Measurements from ENCODE around the gene BTBD10. TPM values are rescaled to one million over a fixed set of nuclear protein-coding genes. Genes with fewer than 3 reads are reported as not detected.

Gene BTBD10
- total and polyA plus RNA-seq, 2 experiments from 2014 or later: 21.3 to 44.1 TPM

DNA sequence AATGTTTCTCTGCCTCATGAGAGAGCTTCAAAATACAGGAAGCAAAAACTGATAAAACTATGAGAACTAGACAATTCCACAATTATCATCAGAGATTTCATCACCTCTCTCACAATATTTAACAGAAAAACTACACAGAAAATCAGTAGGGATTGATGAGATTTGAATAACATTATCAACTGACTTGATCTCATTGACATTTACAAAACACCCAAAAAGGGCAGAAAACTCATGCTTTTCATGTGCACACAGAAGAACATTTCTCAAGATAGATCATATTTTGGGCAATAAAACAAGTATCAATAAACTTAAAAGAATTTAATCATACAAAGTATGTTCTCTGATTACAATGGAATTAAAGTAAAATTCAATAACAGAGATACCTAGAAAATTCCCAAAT is 35.6 kb downstream of the BTBD10 start:
- Histone ChIP-seq H3K9me3 (ENCODE audit: low read depth) (peaks cover 12% of the 10 kb centered on the region), H3K79me2 (peaks cover 51% of the 10 kb centered on the region), H3K4me3 (no peak overlapping the region), H3K4me1 (ENCODE audit: insufficient read depth) (no peaks in the 10 kb centered on the region), H3K27me3 (no peaks in the 10 kb centered on the region), H3K27ac (no peak overlapping the region), H2AFZ (no peak overlapping the region), H3K9me2 (replicated peaks; ENCODE audit: insufficient read depth) (no peaks in the 10 kb centered on the region), H3K4me2 (no peak overlapping the region), H4K20me1 (ENCODE audit: insufficient read depth, poor library complexity, severe bottlenecking) (no peaks in the 10 kb centered on the region), H3K36me3 (replicated peaks; ENCODE audit: insufficient read depth, low read depth) (no peaks in the 10 kb centered on the region)
- DNase-seq (ENCODE audit: low spot score): no peak
- TF ChIP-seq EZH2phosphoT487 (IDR thresholded peaks at IDR 0.05; ENCODE audit: low read depth, severe bottlenecking, unreplicated experiment) (no peak), CTCF (IDR thresholded peaks at IDR 0.05; ENCODE audit: poor library complexity) (no peak), EZH2 (IDR thresholded peaks at IDR 0.05; ENCODE audit: borderline replicate concordance) (no peak)

DNA sequence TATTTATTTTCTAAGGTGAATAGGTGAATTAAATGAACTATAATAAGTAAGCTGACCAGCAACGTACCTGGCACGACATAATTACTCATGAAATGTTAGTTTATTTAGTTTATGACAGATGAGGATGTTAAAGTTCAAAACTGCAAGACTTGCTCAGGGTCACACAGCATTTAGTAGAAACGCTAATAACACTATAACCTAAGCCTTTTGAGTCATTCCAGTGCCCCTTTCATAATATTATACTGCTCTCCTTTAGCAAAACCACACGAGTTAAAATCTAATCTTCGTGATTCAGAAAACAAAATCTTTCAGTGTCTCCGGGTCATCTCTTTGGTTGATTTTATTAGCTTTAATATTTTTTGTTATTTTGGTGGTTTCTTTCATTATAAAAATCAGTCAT is 39.6 kb downstream of the BTBD10 start:
- DNase-seq (ENCODE audit: low spot score): no peak
- Histone ChIP-seq H3K36me3 (replicated peaks; ENCODE audit: insufficient read depth, low read depth) (no peaks in the 10 kb centered on the region), H3K4me3 (no peak overlapping the region), H3K27me3 (no peaks in the 10 kb centered on the region), H3K9me2 (replicated peaks; ENCODE audit: insufficient read depth) (no peaks in the 10 kb centered on the region), H2AFZ (no peak overlapping the region), H3K27ac (no peak overlapping the region), H3K9me3 (ENCODE audit: low read depth) (peaks cover 12% of the 10 kb centered on the region), H3K79me2 (peaks cover 43% of the 10 kb centered on the region), H3K4me2 (no peak overlapping the region), H4K20me1 (ENCODE audit: insufficient read depth, poor library complexity, severe bottlenecking) (no peaks in the 10 kb centered on the region), H3K4me1 (ENCODE audit: insufficient read depth) (no peaks in the 10 kb centered on the region)
- WGBS (ENCODE audit: low lambda C conversion rate, missing lambda C conversion rate): 78% methylated on average over 6 of the region's 6 CpGs
- TF ChIP-seq EZH2 (IDR thresholded peaks at IDR 0.05; ENCODE audit: borderline replicate concordance) (no peak), CTCF (IDR thresholded peaks at IDR 0.05; ENCODE audit: poor library complexity) (no peak), EZH2phosphoT487 (IDR thresholded peaks at IDR 0.05; ENCODE audit: low read depth, severe bottlenecking, unreplicated experiment) (no peak)

DNA sequence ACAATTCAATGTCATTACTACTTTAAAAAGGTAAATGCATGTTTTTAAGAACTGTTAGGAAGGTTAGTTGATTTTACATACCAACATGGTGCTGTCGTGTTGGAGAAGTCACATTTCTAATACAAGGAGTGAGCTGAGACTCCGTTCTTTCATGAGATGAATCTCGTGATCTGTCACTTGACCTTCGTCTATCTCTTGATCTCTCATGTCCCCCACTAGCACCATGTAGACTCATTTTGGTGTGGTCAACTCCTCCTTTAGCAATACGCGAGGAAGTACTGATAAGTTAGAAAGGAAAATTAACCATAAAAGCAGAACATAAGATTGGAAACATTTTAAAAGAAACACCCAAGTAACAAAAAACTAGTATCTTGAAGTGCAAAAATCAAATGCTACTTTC is 41.5 kb downstream of the BTBD10 start:
- Histone ChIP-seq H3K9me2 (replicated peaks; ENCODE audit: insufficient read depth) (no peaks in the 10 kb centered on the region), H3K27ac (no peak overlapping the region), H3K36me3 (replicated peaks; ENCODE audit: insufficient read depth, low read depth) (no peaks in the 10 kb centered on the region), H4K20me1 (ENCODE audit: insufficient read depth, poor library complexity, severe bottlenecking) (no peaks in the 10 kb centered on the region), H2AFZ (no peak overlapping the region), H3K9me3 (ENCODE audit: low read depth) (no peaks in the 10 kb centered on the region), H3K27me3 (no peaks in the 10 kb centered on the region), H3K4me2 (no peak overlapping the region), H3K4me1 (ENCODE audit: insufficient read depth) (no peaks in the 10 kb centered on the region), H3K4me3 (no peak overlapping the region), H3K79me2 (peaks cover 25% of the 10 kb centered on the region)
- WGBS (ENCODE audit: low lambda C conversion rate, missing lambda C conversion rate): 95% methylated on average over 6 of the region's 6 CpGs
- DNase-seq (ENCODE audit: low spot score): no peak
- TF ChIP-seq EZH2phosphoT487 (IDR thresholded peaks at IDR 0.05; ENCODE audit: low read depth, severe bottlenecking, unreplicated experiment): no peak
- no peak for TF ChIP-seq EZH2 (IDR thresholded peaks at IDR 0.05; ENCODE audit: borderline replicate concordance)
- no peak for TF ChIP-seq CTCF (IDR thresholded peaks at IDR 0.05; ENCODE audit: poor library complexity)

- no peaks in the 10 kb centered on the region for H3K4me1 ChIP-seq (ENCODE audit: insufficient read depth)
- H3K79me2 ChIP-seq: no peaks in the 10 kb centered on the region
- H4K20me1 ChIP-seq (ENCODE audit: insufficient read depth, poor library complexity, severe bottlenecking): no peaks in the 10 kb centered on the region
- no peak overlapping the region for H3K27ac ChIP-seq
- H3K27me3 ChIP-seq: no peaks in the 10 kb centered on the region
- WGBS (ENCODE audit: low lambda C conversion rate, missing lambda C conversion rate): 93% methylated on average over 3 of the region's 3 CpGs
- no peak overlapping the region for H3K4me3 ChIP-seq
- no peaks in the 10 kb centered on the region for H3K9me3 ChIP-seq (ENCODE audit: low read depth)
- no peaks in the 10 kb centered on the region for H3K9me2 ChIP-seq (replicated peaks; ENCODE audit: insufficient read depth)
- TF ChIP-seq CTCF (IDR thresholded peaks at IDR 0.05; ENCODE audit: poor library complexity): no peak
- no peak for TF ChIP-seq EZH2phosphoT487 (IDR thresholded peaks at IDR 0.05; ENCODE audit: low read depth, severe bottlenecking, unreplicated experiment)
- TF ChIP-seq EZH2 (IDR thresholded peaks at IDR 0.05; ENCODE audit: borderline replicate concordance): no peak
- no peak overlapping the region for H2AFZ ChIP-seq
- no peaks in the 10 kb centered on the region for H3K36me3 ChIP-seq (replicated peaks; ENCODE audit: insufficient read depth, low read depth)
- no peak overlapping the region for H3K4me2 ChIP-seq
- DNase-seq (ENCODE audit: low spot score): no peak
These were observed 47.8 kb downstream of the BTBD10 start for GRCh38 chr11:13415201-13415600.
